IMR-90 (cell line): ENCODE measurements around the gene MTMR3. TPM values are rescaled to one million over a fixed set of nuclear protein-coding genes. Genes with fewer than 3 reads are reported as not detected.

Experiments used
- ATAC-seq: fragments of 200-7000 bp; cut with Tn5 transposase; 2 replicates; pipeline ENCODE4 v1.9.1; 2020; ENCODE audit warnings: low read depth, mild to moderate bottlenecking, moderate library complexity
- BruUV-seq: library from RNA; stranded (reverse); fragments of 400-500 nt; replicated peaks from 2 replicates; lab custom pipeline; 2021; lab: Mats Ljungman, UMichigan
- CTCF ChIA-PET: fragments of 300-600 bp; formaldehyde crosslinking; extraction: SDS; loops from one replicate; lab custom pipeline; 2021; ENCODE audit warnings: antibody characterized with exemption; lab: Yijun Ruan, JAX
- POLR2A ChIA-PET: fragments of 300-600 bp; sonication (Branson Sonifier 250); formaldehyde crosslinking; loops from one replicate; lab custom pipeline; 2022; ENCODE audit warnings: antibody characterized with exemption; ENCODE audit not compliant: unreplicated experiment; lab: Charles Lee
- DNase-seq: peaks from one replicate; pipeline ENCODE4 v3.0.0; 2013
- H2AFZ ChIP-seq: replicated peaks from 2 replicates; pipeline ENCODE3; 2013; ENCODE audit warnings: low read length, mild to moderate bottlenecking; ENCODE audit not compliant: poor library complexity
- H2AK5ac ChIP-seq: 2 replicates; pipeline ENCODE4 v1.6.1; 2013; ENCODE audit warnings: low read depth, low read length, inconsistent platforms
- H2AK9ac ChIP-seq: replicated peaks from 2 replicates; pipeline ENCODE3; 2013; ENCODE audit warnings: mild to moderate bottlenecking, low read depth, low read length, moderate library complexity; ENCODE audit not compliant: poor library complexity
- H2BK120ac ChIP-seq: 2 replicates; pipeline ENCODE4 v1.6.1; 2013; ENCODE audit warnings: low read depth, low read length, inconsistent platforms
- H2BK15ac ChIP-seq: 3 replicates; pipeline ENCODE4 v1.6.1; 2013; ENCODE audit warnings: low read depth, low read length, inconsistent platforms
- H2BK20ac ChIP-seq: 2 replicates; pipeline ENCODE4 v1.6.1; 2013; ENCODE audit warnings: low read depth, mild to moderate bottlenecking, inconsistent platforms, low read length, moderate library complexity
- H2BK5ac ChIP-seq: 2 replicates; pipeline ENCODE4 v1.6.1; 2013; ENCODE audit warnings: mild to moderate bottlenecking, low read depth, low read length, inconsistent platforms; ENCODE audit not compliant: poor library complexity, severe bottlenecking
- H3K14ac ChIP-seq: replicated peaks from 2 replicates; pipeline ENCODE4 v1.6.1; 2013; ENCODE audit warnings: low read depth, low read length, inconsistent platforms
- H3K18ac ChIP-seq: 2 replicates; pipeline ENCODE4 v1.6.1; 2013; ENCODE audit warnings: low read depth, low read length, control low read depth
- H3K23ac ChIP-seq: 2 replicates; pipeline ENCODE4 v1.6.1; 2013; ENCODE audit warnings: low read depth, low read length, inconsistent platforms
- H3K27ac ChIP-seq: 2 replicates; pipeline ENCODE4 v1.5.1; 2013; ENCODE audit warnings: mild to moderate bottlenecking, control low read depth, low read length; ENCODE audit not compliant: insufficient read depth
- H3K27me3 ChIP-seq: 2 replicates; pipeline ENCODE4 v1.6.1; 2013; ENCODE audit warnings: low read length; ENCODE audit not compliant: control insufficient read depth, insufficient read depth
- H3K36me3 ChIP-seq: 2 replicates; pipeline ENCODE4 v1.6.1; 2013; ENCODE audit warnings: low read length, mixed read lengths; ENCODE audit not compliant: control insufficient read depth, insufficient read depth
- H3K4ac ChIP-seq: 2 replicates; pipeline ENCODE4 v1.6.1; 2013; ENCODE audit warnings: low read depth, low read length, inconsistent platforms
- H3K4me1 ChIP-seq: 2 replicates; pipeline ENCODE4 v1.6.1; 2013; ENCODE audit warnings: low read length, mixed read lengths; ENCODE audit not compliant: control insufficient read depth, insufficient read depth
- H3K4me2 ChIP-seq: 2 replicates; pipeline ENCODE4 v1.6.1; 2013; ENCODE audit warnings: low read depth, mild to moderate bottlenecking, control low read depth, low read length, moderate library complexity
- H3K4me3 ChIP-seq: 2 replicates; pipeline ENCODE4 v1.5.1; 2013; ENCODE audit warnings: low read depth, mild to moderate bottlenecking, control low read depth, low read length, moderate library complexity; ENCODE audit not compliant: insufficient read depth
- H3K56ac ChIP-seq: 2 replicates; pipeline ENCODE4 v1.6.1; 2013; ENCODE audit warnings: low read length, inconsistent platforms; ENCODE audit not compliant: insufficient read depth; ENCODE audit errors: extremely low read depth
- H3K79me1 ChIP-seq, 2 experiments: 2 replicates each; pipeline ENCODE4 v1.6.1; 2013; ENCODE audit warnings: low read length in 2 of 2, inconsistent platforms in 1 of 2, low read depth in 1 of 2
- H3K9ac ChIP-seq: 2 replicates; pipeline ENCODE4 v1.6.1; 2013; ENCODE audit warnings: low read depth, low read length, control low read depth
- H3K9me1 ChIP-seq: 2 replicates; pipeline ENCODE4 v1.6.1; 2013; ENCODE audit warnings: low read length, inconsistent platforms; ENCODE audit not compliant: insufficient read depth
- H3K9me3 ChIP-seq: 2 replicates; pipeline ENCODE4 v1.6.1; 2013; ENCODE audit warnings: low read length; ENCODE audit not compliant: control insufficient read depth, insufficient read depth
- H4K20me1 ChIP-seq: 2 replicates; pipeline ENCODE4 v1.6.1; 2013; ENCODE audit warnings: low read length, inconsistent platforms; ENCODE audit not compliant: insufficient read depth
- H4K5ac ChIP-seq: 2 replicates; pipeline ENCODE4 v1.6.1; 2013; ENCODE audit warnings: mild to moderate bottlenecking, low read depth, low read length, control low read depth
- H4K8ac ChIP-seq, 2 experiments: 2 replicates each; pipeline ENCODE4 v1.6.1; 2013; ENCODE audit warnings: low read depth in 2 of 2, low read length in 2 of 2, control low read depth in 1 of 2, inconsistent platforms in 1 of 2
- H4K91ac ChIP-seq: 2 replicates; pipeline ENCODE4 v1.6.1; 2013; ENCODE audit warnings: low read depth, low read length, inconsistent platforms; ENCODE audit not compliant: insufficient read depth
- BHLHE40 ChIP-seq: fragments of 150-350 bp; IDR thresholded peaks from 2 replicates; pipeline ENCODE4 v1.6.1; 2016; ENCODE audit warnings: mild to moderate bottlenecking, low read depth, low read length
- CEBPB ChIP-seq: IDR thresholded peaks from 2 replicates; pipeline ENCODE4 v1.6.1; 2012; ENCODE audit warnings: low read depth, low read length, improper control_type of control experiment
- CHD1 ChIP-seq: IDR thresholded peaks from 2 replicates; pipeline ENCODE4 v1.6.1; 2012; ENCODE audit warnings: low read depth, low read length, improper control_type of control experiment
- FOS ChIP-seq: fragments of 150-350 bp; IDR thresholded peaks from 2 replicates; pipeline ENCODE4 v1.6.1; 2016; ENCODE audit warnings: low read depth, low read length
- MAFK ChIP-seq: IDR thresholded peaks from 2 replicates; pipeline ENCODE4 v1.6.1; 2012; ENCODE audit warnings: low read depth, low read length, improper control_type of control experiment
- MAZ ChIP-seq: IDR thresholded peaks from 2 replicates; pipeline ENCODE4 v1.6.1; 2012; ENCODE audit warnings: low read depth, mild to moderate bottlenecking, low read length, improper control_type of control experiment, moderate library complexity, borderline replicate concordance
- MXI1 ChIP-seq: IDR thresholded peaks from 2 replicates; pipeline ENCODE4 v1.6.1; 2012; ENCODE audit warnings: low read depth, mild to moderate bottlenecking, low read length, moderate library complexity, borderline replicate concordance
- NFE2L2 ChIP-seq: fragments of 150-350 bp; IDR thresholded peaks from 2 replicates; pipeline ENCODE4 v1.6.1; 2016; ENCODE audit warnings: low read depth, mild to moderate bottlenecking, low read length
- POLR2A ChIP-seq: IDR thresholded peaks from 2 replicates; pipeline ENCODE4 v1.6.1; 2012; ENCODE audit warnings: mild to moderate bottlenecking, low read depth, low read length
- RAD21 ChIP-seq: IDR thresholded peaks from 2 replicates; pipeline ENCODE4 v1.6.1; 2012; ENCODE audit warnings: low read length, improper control_type of control experiment
- RCOR1 ChIP-seq: IDR thresholded peaks from 2 replicates; pipeline ENCODE4 v1.6.1; 2012; ENCODE audit warnings: mild to moderate bottlenecking, low read length, improper control_type of control experiment; ENCODE audit not compliant: insufficient replicate concordance
- RFX5 ChIP-seq: IDR thresholded peaks from 2 replicates; pipeline ENCODE4 v1.8.0; 2012; ENCODE audit warnings: low read depth, mild to moderate bottlenecking, low read length, moderate library complexity
- SMC3 ChIP-seq: fragments of 150-350 bp; IDR thresholded peaks from 2 replicates; pipeline ENCODE4 v1.6.1; 2016; ENCODE audit warnings: low read depth, mild to moderate bottlenecking, antibody characterized with exemption, low read length, moderate library complexity
- WGBS, 2 experiments: methylation state at CpG; one replicate each; pipeline versions ENCODE4 v1.1.5 to v1.1.7; 2013; ENCODE audit warnings: missing lambda C conversion rate in 2 of 2; ENCODE audit not compliant: insufficient read length in 1 of 2; ENCODE audit errors: extremely low coverage in 2 of 2; 5-methylcytosine and 5-hydroxymethylcytosine counted together
- dilution Hi-C: fragments of 300-500 bp; cut with HindIII; formaldehyde crosslinking; loops from one replicate; pipeline ENCODE4 v1.14.3; 2018; ENCODE audit warnings: low sequenced_read_pairs; ENCODE audit not compliant: unreplicated experiment
- in situ Hi-C: fragments of 300-500 bp; cut with MboI; formaldehyde crosslinking; loops from 3 replicates; pipeline ENCODE4 v1.14.3; 2019; ENCODE audit warnings: low sequenced_read_pairs, inconsistent platforms, mixed read lengths
- intact Hi-C: fragments of 100-400 bp; cut with micrococcal nuclease; formaldehyde crosslinking; loops from 2 replicates; pipeline ENCODE4 v1.10.0; 2022
- polyA plus RNA-seq, 3 experiments: library from polyadenylated mRNA; depleted of rRNA; stranded (reverse); fragments of >200 nt; gene quantifications; 2 replicates each; pipeline ENCODE4 v1.2.3, GENCODE V29; 2012; ENCODE audit warnings: low replicate concordance in 1 of 3
- total RNA-seq: library from RNA; depleted of rRNA; stranded (reverse); fragments of >200 nt; gene quantifications from 2 replicates; pipeline ENCODE4 v1.2.3, GENCODE V29; 2012
- TF ChIP-seq, protein P1 (sequence below): fragments of 150-350 bp; IDR thresholded peaks from 2 replicates; pipeline ENCODE4 v1.6.1; 2017; ENCODE audit warnings: mild to moderate bottlenecking, antibody characterized with exemption, low read length, low read depth
- TF ChIP-seq, protein P2 (sequence below): conservative IDR thresholded peaks from 2 replicates; pipeline ENCODE4 v1.5.1; 2012; ENCODE audit warnings: mild to moderate bottlenecking, low read depth, low read length, improper control_type of control experiment
- TF ChIP-seq, protein P3 (sequence below): fragments of 150-350 bp; IDR thresholded peaks from 2 replicates; pipeline ENCODE4 v1.6.1; 2016; ENCODE audit warnings: low read depth, mild to moderate bottlenecking, low read length, moderate library complexity, borderline replicate concordance

MTMR3 gene
- total and polyA plus RNA-seq, 2 of the 4 experiments (the other 2 are of a cell fraction) = 21.3 to 29.4 TPM

DNA sequence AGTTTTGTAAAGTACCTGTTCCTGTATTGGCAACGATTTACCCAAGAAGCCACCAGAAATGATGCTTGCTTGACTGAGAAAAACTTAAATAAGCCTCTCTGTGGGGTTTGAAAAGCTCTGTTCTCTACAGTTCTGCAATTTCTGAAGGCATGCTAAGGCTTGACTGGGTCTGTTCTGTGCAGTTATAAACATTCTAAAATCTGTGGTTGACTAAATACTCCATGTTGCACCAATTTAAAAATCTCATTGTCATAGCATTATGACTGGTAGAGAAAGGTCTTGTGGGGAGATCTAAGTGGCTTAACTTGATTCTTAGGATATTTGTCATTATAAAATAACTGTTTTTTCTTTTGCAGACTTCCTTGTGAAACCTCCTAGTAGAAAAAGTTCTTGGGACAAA is 73.7 kb downstream of the MTMR3 start:
- Histone ChIP-seq H3K56ac (no peak overlapping the region), H3K27ac (no peak overlapping the region), H3K4me2 (peak overlapping the region; percentile 21; the same call in 1 of the 2 replicates), H2BK120ac (no peak overlapping the region), H3K27me3 (no peaks in the 10 kb centered on the region), H2AK5ac (no peak overlapping the region), H4K91ac (no peak overlapping the region), H3K4me3 (no peak overlapping the region), H3K9me3 (no peaks in the 10 kb centered on the region), H2BK15ac (no peak overlapping the region), H3K79me1 (peaks cover 18 to 71% of the 10 kb centered on the region in 2 experiments), H3K9ac (no peak overlapping the region), H2AFZ (no peak overlapping the region), H2BK20ac (no peak overlapping the region), H3K9me1 (peaks cover 9% of the 10 kb centered on the region), H3K4ac (no peak overlapping the region), H4K5ac (no peak overlapping the region), H4K20me1 (peaks cover 56% of the 10 kb centered on the region), H3K36me3 (peaks cover 1% of the 10 kb centered on the region; the same call in 1 of the 2 replicates), H3K14ac (no peak overlapping the region), H2AK9ac (no peak overlapping the region), H4K8ac (no peak overlapping the region), H3K18ac (no peak overlapping the region), H3K23ac (no peak overlapping the region), H3K4me1 (peaks cover 4% of the 10 kb centered on the region; the same call in 1 of the 2 replicates), H2BK5ac (no peak overlapping the region)
- TF ChIP-seq, protein P1, sequence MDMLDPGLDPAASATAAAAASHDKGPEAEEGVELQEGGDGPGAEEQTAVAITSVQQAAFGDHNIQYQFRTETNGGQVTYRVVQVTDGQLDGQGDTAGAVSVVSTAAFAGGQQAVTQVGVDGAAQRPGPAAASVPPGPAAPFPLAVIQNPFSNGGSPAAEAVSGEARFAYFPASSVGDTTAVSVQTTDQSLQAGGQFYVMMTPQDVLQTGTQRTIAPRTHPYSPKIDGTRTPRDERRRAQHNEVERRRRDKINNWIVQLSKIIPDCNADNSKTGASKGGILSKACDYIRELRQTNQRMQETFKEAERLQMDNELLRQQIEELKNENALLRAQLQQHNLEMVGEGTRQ = no peak
- TF ChIP-seq, protein P2, sequence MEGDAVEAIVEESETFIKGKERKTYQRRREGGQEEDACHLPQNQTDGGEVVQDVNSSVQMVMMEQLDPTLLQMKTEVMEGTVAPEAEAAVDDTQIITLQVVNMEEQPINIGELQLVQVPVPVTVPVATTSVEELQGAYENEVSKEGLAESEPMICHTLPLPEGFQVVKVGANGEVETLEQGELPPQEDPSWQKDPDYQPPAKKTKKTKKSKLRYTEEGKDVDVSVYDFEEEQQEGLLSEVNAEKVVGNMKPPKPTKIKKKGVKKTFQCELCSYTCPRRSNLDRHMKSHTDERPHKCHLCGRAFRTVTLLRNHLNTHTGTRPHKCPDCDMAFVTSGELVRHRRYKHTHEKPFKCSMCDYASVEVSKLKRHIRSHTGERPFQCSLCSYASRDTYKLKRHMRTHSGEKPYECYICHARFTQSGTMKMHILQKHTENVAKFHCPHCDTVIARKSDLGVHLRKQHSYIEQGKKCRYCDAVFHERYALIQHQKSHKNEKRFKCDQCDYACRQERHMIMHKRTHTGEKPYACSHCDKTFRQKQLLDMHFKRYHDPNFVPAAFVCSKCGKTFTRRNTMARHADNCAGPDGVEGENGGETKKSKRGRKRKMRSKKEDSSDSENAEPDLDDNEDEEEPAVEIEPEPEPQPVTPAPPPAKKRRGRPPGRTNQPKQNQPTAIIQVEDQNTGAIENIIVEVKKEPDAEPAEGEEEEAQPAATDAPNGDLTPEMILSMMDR = no peak
- TF ChIP-seq, protein P3, sequence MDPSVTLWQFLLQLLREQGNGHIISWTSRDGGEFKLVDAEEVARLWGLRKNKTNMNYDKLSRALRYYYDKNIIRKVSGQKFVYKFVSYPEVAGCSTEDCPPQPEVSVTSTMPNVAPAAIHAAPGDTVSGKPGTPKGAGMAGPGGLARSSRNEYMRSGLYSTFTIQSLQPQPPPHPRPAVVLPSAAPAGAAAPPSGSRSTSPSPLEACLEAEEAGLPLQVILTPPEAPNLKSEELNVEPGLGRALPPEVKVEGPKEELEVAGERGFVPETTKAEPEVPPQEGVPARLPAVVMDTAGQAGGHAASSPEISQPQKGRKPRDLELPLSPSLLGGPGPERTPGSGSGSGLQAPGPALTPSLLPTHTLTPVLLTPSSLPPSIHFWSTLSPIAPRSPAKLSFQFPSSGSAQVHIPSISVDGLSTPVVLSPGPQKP = no peak
- TF ChIP-seq BHLHE40 = no peak
- no peak for TF ChIP-seq MAFK
- no peak for TF ChIP-seq RCOR1
- no peak for TF ChIP-seq CHD1
- TF ChIP-seq RFX5 = no peak
- TF ChIP-seq RAD21 = no peak
- TF ChIP-seq CEBPB = no peak
- TF ChIP-seq NFE2L2 = no peak
- TF ChIP-seq SMC3 = no peak
- no peak for TF ChIP-seq POLR2A
- TF ChIP-seq FOS = no peak
- no peak for TF ChIP-seq MAZ
- TF ChIP-seq MXI1 = no peak
- in situ Hi-C loops (no loop called here), intact Hi-C loops (no loop called here), dilution Hi-C loops (no loop called here)
- ChIA-PET POLR2A (no interaction called here), CTCF (interaction anchor here (0.8 kb wide), 1 partner anchor 9 kb away, joined by 3 read pairs; no protein-coding TSS in a partner anchor)
- no CpG with 5 or more reads among the region's 1 CpG for WGBS, 2 experiments
- peak; percentile 12 for DNase-seq
- peak; percentile 70 for ATAC-seq
- BruUV-seq = no TSS peak
